ENCODE measurements around the gene SFXN3.

The SFXN3 gene

DNA sequence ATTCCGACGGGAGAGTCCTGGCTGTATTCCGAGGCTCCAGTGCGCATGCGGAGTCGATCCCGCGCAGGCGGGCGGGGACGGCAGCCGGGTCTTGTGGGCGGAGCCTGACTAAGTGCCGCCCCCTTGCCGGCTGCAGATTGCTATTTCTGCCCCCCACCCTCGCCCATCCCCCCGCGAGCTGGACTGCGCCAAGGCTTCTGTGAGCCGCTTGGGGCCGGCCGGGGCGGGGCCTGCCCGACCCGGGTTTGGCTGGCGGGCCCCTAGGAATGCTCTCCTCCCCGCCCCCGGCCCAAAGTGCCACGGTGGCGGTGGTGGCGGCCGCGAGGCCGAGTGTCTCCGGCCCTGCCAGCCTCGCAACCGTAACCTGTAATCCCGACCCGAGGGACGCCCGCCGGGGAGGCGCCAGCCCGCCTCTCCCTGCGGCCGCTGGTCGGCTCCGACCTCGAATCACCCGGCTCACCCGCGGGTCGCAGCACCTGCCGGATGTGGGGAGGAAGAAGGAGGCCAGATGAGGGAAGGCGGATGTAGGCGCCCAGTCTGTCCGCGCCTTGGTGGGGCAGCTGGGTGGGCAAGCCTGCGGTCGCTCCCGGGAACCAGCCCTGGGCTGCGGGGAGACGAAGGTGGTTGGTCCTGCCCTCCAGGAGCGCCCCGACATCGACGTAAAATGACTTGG is 30.1 kb downstream of the SFXN3 start:
- no peak for DNase-seq

DNA sequence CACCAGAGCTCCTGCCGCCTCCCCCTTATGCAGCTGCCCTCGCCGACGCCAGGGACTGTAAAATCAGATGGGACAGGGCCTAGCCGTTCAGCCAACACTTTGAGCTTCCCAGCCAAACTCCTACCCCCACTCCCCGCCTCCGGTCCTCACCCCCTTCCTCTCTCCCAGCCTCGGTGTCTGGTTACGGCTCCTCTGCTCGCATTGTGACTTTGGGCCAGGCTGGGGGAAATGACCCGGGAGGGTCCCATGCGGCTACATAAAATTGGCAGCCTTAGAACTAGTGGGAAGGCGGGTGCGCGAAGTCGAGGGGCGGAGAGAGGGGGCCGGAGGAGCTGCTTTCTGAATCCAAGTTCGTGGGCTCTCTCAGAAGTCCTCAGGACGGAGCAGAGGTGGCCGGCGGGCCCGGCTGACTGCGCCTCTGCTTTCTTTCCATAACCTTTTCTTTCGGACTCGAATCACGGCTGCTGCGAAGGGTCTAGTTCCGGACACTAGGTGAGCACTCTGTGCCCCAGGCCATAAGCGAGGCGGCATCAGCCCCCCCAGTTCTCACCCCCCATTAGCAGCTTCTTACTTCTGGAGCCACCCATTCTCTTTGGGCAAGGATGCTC is 30.7 kb downstream of the SFXN3 start, which contains the start of gene KAZALD1:
TSS of gene KAZALD1 (plus strand) at position 366 of the 608 bp plus-strand sequence. CDS start 604 bp downstream, outside the sequence.
- DNase-seq, result no peak

DNA sequence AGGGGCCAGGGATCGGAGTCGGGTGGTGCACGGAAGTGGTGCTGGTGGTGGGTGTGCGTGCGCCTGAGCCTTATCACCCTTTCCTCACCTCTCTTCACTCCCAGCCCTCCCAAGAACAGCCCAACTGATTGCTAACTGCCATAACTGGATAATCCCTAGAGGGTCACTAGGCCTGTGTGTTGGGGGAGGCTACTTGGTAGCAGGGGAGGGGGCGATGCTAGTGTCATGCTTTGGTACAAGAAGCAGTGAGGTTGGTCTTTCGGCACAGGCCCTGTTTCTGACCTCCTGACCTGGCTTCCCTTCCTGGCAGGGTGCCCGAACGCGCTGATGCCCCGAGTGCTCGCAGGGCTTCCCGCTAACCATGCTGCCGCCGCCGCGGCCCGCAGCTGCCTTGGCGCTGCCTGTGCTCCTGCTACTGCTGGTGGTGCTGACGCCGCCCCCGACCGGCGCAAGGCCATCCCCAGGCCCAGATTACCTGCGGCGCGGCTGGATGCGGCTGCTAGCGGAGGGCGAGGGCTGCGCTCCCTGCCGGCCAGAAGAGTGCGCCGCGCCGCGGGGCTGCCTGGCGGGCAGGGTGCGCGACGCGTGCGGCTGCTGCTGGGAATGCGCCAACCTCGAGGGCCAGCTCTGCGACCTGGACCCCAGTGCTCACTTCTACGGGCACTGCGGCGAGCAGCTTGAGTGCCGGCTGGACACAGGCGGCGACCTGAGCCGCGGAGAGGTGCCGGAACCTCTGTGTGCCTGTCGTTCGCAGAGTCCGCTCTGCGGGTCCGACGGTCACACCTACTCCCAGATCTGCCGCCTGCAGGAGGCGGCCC is 31.4 kb downstream of the SFXN3 start:
- no peak for DNase-seq

DNA sequence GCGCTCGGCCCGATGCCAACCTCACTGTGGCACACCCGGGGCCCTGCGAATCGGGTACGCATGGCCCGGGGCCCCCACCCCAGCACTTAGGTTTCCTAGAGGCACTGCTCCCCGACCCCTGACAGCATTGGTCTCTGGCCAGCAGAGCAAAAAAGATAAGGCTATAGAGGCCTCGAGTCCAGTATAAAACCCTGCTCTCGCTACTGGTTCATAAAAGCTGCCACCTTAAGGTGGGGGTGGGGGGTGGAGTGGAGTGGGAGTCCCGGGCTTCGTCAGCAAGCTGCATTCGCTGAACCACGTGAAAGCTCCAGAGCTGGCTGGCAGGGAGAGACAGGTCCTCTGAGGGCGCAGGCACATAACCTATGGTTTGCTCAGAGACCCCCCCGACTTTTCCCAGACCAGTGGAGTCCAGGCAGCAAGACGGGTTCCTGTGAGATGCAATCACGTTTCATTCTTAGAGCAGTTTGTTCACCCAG is 32.1 kb downstream of the SFXN3 start:
- DNase-seq, result no peak

DNA sequence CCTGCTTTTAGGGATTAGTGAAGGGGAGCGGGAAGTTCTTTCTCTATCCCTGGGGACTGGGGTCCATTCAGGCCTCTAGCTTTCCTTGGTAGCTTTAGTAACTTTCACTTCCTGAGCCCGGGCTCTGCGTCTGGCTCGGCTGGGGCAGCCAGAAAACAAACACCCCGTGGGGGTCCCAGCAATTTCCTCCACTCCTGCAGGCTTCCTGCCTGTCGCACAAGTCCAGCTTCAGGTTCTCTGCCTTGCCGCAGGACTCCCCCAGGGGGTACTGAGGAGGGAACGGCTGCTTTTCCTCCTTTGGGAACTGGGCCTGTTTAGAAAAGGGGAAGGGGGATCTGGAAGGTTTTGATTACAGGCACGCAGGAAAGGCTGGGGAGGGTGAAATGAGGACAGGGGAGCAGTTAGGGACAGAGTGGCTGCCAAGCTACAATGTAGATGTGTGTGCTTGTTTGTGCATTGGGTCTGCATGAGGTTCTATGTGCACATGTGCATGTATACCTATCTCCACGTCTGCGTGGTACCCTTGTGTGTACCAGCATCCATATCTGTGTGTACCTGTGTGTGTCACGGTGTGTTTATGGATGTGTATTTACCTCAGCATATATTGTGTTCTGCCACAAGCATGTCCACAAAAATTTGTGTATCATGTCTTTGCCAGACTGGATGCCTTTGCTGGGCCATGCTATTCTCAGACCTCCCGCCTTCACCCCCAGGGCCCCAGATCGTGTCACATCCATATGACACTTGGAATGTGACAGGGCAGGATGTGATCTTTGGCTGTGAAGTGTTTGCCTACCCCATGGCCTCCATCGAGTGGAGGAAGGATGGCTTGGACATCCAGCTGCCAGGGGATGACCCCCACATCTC is 32.7 kb downstream of the SFXN3 start:
- no peak for DNase-seq

DNA sequence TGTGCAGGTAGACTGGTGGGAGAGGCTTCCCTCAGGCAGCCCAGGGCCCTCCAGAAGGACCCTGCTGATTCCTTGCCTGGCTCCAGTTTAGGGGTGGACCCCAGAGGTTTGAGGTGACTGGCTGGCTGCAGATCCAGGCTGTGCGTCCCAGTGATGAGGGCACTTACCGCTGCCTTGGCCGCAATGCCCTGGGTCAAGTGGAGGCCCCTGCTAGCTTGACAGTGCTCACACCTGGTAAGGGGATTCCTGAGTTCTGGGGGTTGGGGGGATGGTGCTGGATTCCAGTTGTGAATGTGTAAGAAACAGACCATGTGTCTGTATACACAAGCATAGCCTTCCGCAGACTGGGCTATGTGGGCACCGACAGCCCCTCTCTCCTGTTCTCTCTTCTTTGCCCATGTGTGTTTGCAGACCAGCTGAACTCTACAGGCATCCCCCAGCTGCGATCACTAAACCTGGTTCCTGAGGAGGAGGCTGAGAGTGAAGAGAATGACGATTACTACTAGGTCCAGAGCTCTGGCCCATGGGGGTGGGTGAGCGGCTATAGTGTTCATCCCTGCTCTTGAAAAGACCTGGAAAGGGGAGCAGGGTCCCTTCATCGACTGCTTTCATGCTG is 33.5 kb downstream of the SFXN3 start:
- DNase-seq, result no peak

DNA sequence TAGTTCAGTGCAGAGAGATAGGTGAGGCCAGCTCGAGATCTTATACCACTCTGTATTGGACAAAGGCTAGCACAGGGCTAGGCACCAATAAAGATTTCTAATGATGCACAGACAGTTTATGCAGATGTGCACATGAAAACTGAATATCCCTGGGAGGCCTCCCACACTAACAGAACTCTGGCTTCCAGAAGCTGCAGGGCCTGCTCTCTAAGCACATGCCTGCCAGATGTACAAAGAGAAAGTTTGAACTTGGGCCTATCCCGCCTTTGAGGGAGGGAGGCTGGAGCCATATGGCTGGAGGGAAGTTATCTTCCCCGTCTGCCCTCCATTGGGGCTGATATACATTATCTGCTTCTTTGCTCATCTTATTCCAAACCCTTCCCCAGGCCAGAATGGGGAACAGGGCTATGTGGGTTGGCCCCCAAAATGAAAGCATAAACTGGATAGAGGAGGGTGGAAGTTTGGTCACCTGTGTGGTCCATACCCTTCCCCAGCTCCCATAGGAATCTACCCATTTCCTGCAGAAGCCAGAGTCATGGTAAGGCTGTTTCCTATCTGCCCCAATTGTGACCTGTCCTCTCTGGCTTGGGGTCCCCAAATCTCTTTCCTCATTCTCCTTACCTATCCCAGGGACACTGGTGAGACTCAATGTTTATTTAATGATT is 34.6 kb downstream of the SFXN3 start:
- DNase-seq, result no peak

DNA sequence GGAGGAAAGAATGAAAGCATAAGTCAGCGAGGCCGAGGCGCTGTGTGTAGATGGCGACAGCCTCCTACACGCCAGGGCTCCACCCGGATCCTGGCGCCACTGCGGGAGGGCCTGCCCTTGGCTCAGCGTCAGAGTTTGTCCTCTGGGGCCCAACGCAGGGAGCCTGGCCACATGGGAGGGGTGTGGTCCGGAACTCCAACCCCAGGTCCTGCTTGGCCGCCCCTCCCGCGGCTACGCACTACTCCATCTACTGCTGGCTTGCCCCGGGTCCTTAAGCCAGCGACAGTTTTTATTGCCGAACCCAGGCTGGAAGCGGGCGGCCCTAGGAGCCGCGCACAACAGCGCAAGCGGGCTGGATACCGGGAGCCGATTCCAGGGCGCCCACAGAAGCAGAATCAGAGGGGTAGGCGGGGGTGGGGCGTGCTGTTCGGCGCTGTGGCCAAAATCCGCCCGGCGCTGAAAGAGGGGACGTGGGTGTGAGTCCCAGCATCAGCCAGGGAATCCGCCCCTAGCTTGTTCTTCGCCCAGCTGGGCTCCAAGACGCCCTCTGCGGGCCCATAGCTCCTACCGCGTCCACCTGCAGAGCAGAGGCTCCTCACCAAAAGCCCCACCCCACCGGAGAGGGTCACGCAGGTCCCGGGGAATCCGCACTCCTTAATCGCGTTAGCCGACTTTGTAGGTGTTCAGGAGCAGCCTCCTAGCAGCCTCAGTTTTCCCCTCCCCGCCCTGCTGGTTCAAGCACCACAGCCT is 35.3 kb downstream of the SFXN3 start:
- DNase-seq, result no peak

DNA sequence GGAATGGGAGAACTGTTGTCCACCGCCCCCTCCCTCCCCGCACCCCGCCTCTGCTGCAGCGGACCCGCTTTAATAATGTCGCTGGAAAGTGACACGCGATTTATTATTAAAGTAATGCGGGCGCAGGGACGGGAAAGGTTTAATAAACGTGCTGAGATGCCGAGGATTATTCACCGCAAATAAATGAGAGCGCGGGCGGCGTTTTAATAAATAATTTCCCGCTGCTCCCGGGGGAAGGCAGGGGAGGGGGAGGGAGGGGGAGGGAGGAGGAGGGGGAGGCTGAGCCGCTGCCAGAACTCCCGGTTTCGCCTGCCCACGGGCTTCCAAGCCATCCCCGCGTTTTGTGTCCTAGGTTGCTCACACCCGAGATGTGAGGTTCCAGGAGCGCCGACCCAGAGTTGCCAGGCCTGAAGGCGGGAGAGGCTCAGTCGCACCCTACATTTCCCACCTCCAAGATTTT is 35.9 kb downstream of the SFXN3 start:
- DNase-seq, result no peak

DNA sequence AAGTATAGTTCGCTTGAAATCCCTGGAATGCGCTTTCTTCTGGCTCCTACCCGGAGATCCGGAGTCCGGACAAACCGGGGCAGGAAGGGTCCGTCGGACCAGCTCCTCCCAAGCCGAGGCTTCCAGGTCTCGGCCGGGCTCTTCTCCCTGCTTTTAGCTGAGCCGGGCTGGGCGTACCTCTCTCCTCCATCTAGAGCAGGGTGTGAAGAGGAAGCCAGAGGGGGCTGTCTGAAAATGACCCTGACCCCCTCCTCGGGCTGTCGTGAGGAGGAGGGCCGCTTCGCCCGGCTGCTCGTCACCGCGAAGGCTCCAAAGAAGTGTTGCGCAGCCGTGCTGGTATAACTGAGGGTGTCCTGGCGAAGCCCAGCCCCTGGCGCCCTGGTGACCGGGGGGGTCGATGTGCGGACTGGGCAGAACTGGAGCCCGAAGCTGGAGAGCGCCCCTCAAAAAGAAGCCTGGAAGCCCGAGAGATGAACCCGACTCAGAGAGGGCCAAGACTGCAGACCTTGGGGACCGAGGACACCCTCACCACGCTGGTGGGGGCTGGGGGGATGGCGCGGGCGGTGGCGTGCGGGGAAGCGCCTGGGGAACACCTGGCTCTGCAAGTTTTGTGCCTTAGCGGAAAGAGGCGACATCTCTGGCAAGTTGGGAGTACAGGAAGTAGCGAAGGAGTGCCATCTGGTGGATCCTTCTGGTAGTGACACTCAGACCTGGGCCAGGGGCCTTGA is 36.5 kb downstream of the SFXN3 start:
- peak; percentile 40 for DNase-seq

DNA sequence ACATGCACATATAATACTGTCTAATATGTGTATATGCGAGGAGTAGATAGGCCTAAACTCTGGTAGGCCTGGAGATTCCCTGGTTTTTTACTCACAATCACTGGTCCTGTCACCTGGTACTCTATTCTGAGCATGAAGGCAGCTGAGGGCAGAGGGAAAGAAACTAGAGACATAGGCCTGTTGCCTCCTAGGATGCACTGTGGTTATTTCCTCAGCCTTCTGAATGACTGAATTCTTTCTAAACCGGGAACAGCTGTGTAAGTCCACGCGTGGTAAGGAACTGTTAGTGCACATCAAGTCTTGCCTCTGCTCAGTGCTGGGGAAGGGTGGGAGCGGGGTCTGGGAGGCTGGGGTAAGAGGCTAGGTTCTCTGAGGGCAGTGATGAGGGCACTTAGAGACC is 38.4 kb downstream of the SFXN3 start:
- no peak for DNase-seq

DNA sequence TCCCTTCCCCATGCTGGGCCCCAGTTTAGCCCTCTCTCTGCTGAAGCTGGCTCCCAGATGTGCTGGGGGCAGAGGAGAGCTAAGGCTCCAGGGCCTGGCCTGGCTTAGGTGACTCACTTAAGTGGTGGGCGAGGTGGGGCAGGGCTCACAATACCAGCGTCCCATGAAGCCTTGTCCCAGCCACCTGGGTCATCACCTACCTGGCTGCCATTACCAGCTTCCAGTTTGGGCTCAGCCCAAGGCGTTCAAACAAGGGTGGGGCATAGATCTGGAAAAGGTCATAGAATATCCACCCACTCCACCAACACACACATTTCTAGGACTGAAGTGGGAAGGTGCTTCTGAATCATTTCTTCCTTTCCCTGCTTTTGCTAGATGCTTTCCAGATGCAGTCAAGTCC is 39.1 kb downstream of the SFXN3 start:
- DNase-seq, result no peak

DNA sequence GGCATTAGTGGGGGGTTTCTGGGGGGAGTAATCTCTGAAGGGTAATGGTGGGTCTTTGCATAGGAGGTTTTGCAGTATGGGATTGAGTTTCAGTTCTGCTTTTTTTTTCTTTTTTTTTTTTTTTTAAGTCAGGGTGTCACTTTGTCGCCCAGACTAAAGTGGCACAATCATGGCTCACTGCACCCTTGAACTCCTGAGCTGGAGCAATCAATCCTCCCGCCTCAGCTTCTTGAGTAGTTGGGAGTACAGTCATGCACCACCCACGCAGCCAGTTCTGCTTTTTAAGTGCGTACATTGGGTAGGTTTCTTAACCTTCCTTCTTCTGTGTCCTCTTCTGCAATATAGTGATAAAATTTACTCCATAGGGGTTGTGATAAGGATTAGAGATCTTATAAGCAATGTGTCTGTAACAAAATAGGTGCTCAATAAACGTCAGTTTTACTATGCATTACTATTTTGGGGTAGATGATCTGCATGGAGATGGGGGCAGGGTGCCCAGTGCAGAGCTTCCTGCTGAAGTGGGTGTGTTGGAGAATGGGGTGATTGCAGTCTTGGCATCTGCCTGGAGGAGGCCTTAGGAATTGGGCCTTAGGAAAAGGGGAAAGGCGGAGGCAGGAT is 40.3 kb downstream of the SFXN3 start:
- DNase-seq, result no peak

DNA sequence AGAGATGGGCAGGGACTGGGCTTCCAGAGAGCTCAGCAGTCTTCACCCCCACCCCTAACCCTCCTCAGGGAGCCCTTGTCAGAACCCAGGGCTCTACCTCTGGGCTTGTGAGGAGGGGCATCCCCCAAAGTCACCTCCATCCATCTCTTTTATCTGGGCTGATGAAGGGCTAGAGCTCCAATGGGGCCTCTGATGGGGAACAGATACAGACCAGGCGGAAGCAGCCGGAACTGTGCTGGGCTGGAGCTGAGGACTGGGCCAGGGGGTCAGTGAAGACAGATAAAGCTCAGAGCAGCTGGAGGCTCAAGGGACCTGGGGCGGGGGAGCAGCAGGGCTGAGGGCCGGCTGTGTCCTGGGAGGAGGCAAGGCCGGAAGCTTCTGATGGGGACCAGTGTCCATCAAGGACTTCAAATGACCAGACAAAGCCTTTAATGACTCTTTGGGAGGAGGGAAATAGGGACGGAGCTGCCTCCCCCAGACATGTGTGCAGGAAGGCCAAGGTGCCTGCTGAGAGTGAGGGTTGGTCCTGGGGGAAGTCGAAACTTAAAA is 40.9 kb downstream of the SFXN3 start:
- no peak for DNase-seq

DNA sequence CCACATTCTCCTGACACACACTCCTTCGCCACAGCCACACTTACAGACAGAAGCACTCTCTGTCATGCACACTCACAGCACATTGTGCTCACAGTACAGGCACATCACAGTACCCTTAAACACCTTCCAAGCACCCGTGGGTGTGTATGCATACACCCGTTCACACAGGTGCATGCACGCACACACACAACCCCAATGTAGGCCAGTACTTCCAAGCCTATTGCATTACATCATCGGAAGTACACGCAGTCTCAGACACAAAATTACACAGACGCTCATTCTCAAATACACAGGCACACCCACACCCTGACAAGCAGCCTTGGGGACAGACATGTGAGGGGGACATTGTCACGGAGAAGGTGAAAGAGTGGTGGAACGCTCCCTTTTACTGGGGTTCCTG is 41.9 kb downstream of the SFXN3 start:
- no peak for DNase-seq

DNA sequence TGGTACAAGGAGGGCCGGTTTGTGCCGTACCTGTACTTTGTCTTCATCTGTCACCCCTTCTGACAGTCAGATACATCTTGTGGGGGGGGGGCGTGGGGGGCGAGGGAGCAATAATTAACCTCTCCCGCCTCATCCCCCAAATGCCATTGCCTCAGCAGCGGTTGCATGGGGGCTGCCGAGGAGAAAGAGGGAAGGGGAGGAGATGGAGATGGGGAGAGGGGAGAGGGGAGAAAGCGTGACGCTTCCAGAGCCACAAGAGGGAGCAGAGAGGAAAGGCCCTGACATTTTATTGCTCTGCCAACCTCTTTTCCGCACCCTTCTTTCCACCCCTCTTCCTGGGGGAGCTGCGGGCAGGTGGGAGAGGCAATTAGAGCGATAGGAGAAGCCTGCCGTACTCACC is 42.6 kb downstream of the SFXN3 start:
- DNase-seq, result no peak

DNA sequence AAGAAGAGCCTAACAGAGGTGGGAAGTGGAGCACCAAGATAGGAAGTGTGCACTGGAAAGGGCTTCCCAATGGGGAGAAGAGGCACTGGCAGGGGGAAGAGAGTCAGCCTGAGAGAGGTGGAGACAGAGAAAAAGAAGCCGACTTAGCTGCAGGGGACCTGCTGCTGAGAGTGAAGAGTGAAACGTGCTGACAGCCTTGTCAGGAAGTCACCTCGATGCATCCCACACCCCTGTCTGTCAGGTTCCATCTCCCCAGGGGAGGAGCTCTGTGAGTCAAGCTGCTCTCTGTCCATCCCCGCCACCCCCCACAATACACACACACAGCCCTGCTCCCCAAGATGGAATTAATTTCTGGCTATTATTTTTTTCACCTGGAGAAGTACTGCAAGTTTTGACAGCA is 44.7 kb downstream of the SFXN3 start:
- DNase-seq, result no peak

DNA sequence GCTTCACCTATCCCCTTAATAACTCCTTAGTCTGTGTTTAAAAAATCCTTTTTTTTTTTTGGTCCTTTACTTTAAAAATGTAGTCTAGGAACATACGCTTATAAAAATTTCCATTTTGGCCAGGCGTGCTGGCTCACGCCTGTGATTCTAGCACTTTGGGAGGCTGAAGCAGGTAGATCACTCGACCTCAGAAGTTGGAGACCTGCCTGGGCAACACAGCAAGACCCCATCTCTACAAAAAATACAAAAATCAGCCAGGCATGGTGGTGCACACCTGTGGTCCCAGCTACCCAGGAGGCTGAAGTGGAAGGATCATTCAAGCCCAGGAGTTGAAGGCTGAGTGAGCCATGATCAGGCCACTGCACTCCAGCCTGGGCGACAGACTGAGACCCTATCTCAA is 45.6 kb downstream of the SFXN3 start:
- no peak for DNase-seq

DNA sequence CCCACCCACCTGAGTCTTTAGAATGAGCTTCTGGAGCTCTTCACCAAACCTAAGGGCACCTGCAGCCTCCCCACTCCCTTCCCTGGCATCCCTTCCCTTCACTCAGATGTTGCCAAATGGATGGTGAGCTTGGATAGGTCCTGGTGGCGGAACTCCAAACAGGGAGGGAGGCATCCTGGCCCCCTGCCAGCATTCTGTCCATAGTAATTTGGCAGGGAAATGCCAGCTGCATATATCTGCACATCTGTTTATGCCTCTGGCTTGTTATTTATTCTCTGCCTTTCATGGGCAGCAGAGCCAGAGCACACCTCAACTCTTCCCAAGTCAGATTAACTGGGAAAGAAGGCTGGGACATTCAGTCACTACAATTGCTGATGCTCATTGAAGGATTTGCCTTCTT is 48.8 kb downstream of the SFXN3 start:
- DNase-seq, result no peak

Measured in NCI-H187 treated with DMSO at 0.1 percent for 48 hours (cell line).